ENCODE results near the gene TCAP. TPM values are rescaled to one million over a fixed set of nuclear protein-coding genes. Genes with fewer than 3 reads are reported as not detected.
"Not testable (repeated sequence)": the region's sequence is repeated elsewhere in the genome, so short reads cannot be mapped to it uniquely, and the experiment has no call there.

Gene TCAP
- total RNA-seq, 2 donors from 2014 or later: 0.49 to 1.2 TPM

GRCh38 chr17:39696731-39697130, 31.6 kb downstream of the TCAP start:
- no peaks in the 10 kb centered on the region for H3K27me3 ChIP-seq
- H3K9ac ChIP-seq (ENCODE audit: low read depth in 2 of 2, low read length in 2 of 2): no peak overlapping the region
- no peak overlapping the region for H3K27ac ChIP-seq
- no peaks in the 10 kb centered on the region for H3K9me3 ChIP-seq
- intact Hi-C loops (cut with DNase I): no loop called here
- no peak overlapping the region for H3K4me3 ChIP-seq
- peaks cover under 1% of the 10 kb centered on the region for H3K4me1 ChIP-seq
- TF ChIP-seq CTCF (IDR thresholded peaks at IDR 0.05): no peak
- no peaks in the 10 kb centered on the region for H3K36me3 ChIP-seq
- DNase-seq: no peak

GRCh38 chr17:39697961-39698360, 32.8 kb downstream of the TCAP start:
- Histone ChIP-seq H3K4me3 (no peak overlapping the region), H3K36me3 (no peaks in the 10 kb centered on the region), H3K27me3 (no peaks in the 10 kb centered on the region), H3K27ac (no peak overlapping the region), H3K9me3 (no peaks in the 10 kb centered on the region), H3K9ac (ENCODE audit: low read depth in 2 of 2, low read length in 2 of 2) (no peak overlapping the region), H3K4me1 (peaks cover 4% of the 10 kb centered on the region)
- intact Hi-C loops (cut with DNase I): no loop called here
- TF ChIP-seq CTCF (IDR thresholded peaks at IDR 0.05): no peak
- DNase-seq: no peak

GRCh38 chr17:39699157-39699817, 34.1 kb downstream of the TCAP start:
- Histone ChIP-seq H3K4me3 (peak overlapping the region; percentile 72), H3K27ac (peak overlapping the region; percentile 82), H3K9ac (ENCODE audit: low read depth in 2 of 2, low read length in 2 of 2) (peak overlapping the region; percentile 3 to 99)
- DNase-seq; intact Hi-C loops (cut with DNase I); H3K4me1 ChIP-seq; H3K9me3 ChIP-seq; H3K36me3 ChIP-seq; H3K27me3 ChIP-seq: not testable (repeated sequence)

- intact Hi-C loops (cut with DNase I): no loop called here
- DNase-seq: peak; percentile 90
- Histone ChIP-seq H3K4me3 (peak within 1 kb of the TSS; percentile 72), H3K9ac (ENCODE audit: low read depth in 2 of 2, low read length in 2 of 2) (peak within 1 kb of the TSS; percentile 92 to 99), H3K9me3 (no peaks in the 10 kb centered on the region), H3K27me3 (no peaks in the 10 kb centered on the region), H3K36me3 (no peaks in the 10 kb centered on the region), H3K27ac (peak within 1 kb of the TSS; percentile 82), H3K4me1 (peaks cover 7% of the 10 kb centered on the region)
- TF ChIP-seq CTCF (IDR thresholded peaks at IDR 0.05): no peak
These were observed 34.6 kb downstream of the TCAP start, which contains the start of gene ERBB2 for GRCh38 chr17:39699818-39700147. Gene ERBB2 (plus strand): TSS chr17:39700064. CDS start chr17:39700239, 175 bp downstream.

GRCh38 chr17:39700148-39700987, 35.2 kb downstream of the TCAP start:
- H3K4me1 ChIP-seq: peaks cover 12% of the 10 kb centered on the region
- H3K9ac ChIP-seq (ENCODE audit: low read depth in 2 of 2, low read length in 2 of 2): peak overlapping the region; percentile 92 to 99
- H3K36me3 ChIP-seq: no peaks in the 10 kb centered on the region
- H3K27me3 ChIP-seq: no peaks in the 10 kb centered on the region
- DNase-seq: no peak
- intact Hi-C loops (cut with DNase I): no loop called here
- no peaks in the 10 kb centered on the region for H3K9me3 ChIP-seq
- no peak for TF ChIP-seq CTCF (IDR thresholded peaks at IDR 0.05)
- peak overlapping the region; percentile 82 for H3K27ac ChIP-seq
- peak overlapping the region; percentile 72 for H3K4me3 ChIP-seq
